ENCODE data around the gene SERPINF2.
A peak's percentile ranks its signal among the peaks of the same experiment; 100 is the strongest.
"Not testable (repeated sequence)": the region's sequence is repeated elsewhere in the genome, so short reads cannot be mapped to it uniquely, and the experiment has no call there.

SERPINF2 gene

DNA sequence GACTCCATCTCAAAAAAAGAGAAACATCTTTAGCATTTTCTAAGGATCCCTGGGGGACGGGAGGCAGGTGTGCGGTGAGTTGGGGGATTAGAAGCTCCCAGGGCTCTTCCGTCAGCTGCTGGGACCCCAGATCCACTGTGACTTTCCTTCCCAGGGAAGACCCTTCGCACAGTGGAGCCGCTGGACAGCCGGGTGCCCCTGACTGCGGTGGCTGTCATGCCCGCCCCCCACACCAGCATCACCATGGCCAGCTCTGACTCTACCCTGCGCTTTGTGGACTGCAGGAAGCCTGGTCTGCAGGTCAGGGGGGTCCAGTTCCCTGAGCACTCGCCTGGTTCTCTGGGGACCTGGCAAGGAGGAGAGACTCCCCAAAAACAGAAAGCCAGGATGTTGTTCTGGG lies 7.3 kb upstream of the SERPINF2 start:
- no peak for DNase-seq (ENCODE audit: low read depth)

GRCh38 chr17:1735834-1736347 lies 6.8 kb upstream of the SERPINF2 start:
- no peak for DNase-seq (ENCODE audit: low read depth)

DNA sequence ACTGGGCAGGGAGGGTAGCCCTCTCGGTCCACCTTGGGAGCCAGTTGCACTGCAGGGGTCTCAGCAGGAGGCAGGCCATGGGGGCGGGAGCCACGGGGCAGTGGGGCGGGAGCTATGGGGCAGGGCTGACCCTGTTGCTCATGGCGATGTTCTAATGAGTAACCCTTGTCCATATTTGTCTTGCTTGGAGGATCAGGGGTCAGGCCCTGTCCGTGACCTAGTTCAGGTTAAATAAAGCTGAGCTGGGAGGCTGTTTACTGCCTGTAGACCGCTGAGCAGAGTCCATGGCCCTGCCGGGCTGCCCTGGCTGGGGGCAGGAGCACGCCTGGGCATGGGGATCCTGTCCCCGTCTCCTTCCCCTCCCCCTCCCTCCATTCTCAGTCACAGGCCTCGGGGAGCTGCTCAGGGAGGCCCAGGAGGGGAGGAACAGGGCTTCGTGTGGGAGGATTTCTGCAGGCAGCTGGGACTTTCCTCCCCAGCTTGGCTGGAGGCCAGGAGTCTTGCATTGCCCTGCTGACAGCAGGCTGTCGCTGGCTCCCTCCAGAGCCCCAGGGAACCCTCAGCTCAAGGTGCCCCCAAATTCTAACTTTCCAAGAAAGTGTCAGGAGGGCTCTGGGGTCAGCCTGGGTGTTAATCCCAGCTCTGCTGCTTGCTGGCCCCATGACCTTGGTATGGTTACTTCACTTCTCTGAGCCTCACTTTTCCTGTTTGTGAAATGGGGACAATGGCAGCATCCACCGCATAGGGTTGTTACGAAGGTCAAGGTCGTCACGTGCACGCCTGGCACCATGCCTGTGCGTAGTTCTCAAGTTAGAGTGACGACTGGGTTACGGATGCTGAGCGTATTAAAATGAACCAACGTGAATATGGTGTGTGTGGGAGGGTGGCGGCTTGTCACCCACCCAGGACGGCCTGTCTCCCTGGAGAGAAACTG lies 6.1 kb upstream of the SERPINF2 start:
- no peak for DNase-seq (ENCODE audit: low read depth)

GRCh38 chr17:1737531-1738291 lies 5.0 kb upstream of the SERPINF2 start:
- DNase-seq (ENCODE audit: low read depth), result no peak

GRCh38 chr17:1741899-1742298 lies 772 bp upstream of the SERPINF2 start:
- not testable (repeated sequence) for DNase-seq (ENCODE audit: low read depth)

DNA sequence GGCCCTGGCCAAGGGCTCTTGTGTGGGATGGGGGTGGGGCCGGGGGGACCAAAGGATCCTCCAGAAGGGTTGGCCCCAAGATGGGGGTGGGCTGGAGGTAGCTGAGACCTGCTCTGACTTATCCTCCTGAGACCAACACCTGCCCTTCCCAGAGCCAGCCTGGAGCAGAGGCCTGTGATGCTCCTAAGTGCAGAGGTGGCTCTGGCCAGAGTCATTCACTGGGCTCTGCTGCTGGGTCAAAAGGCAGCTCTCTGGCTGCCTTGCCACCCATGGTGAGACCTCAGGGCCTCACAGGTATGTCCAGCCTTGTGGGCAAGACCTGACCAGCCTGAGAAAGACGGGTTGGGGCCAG lies 393 bp downstream of the SERPINF2 start:
- DNase-seq (ENCODE audit: low read depth), result no peak

GRCh38 chr17:1744551-1745512 lies 2.2 kb downstream of the SERPINF2 start:
- DNase-seq (ENCODE audit: low read depth), result no peak

- DNase-seq (ENCODE audit: low read depth), result no peak
Observed at GRCh38 chr17:1745513-1746020, 2.9 kb downstream of the SERPINF2 start.

DNA sequence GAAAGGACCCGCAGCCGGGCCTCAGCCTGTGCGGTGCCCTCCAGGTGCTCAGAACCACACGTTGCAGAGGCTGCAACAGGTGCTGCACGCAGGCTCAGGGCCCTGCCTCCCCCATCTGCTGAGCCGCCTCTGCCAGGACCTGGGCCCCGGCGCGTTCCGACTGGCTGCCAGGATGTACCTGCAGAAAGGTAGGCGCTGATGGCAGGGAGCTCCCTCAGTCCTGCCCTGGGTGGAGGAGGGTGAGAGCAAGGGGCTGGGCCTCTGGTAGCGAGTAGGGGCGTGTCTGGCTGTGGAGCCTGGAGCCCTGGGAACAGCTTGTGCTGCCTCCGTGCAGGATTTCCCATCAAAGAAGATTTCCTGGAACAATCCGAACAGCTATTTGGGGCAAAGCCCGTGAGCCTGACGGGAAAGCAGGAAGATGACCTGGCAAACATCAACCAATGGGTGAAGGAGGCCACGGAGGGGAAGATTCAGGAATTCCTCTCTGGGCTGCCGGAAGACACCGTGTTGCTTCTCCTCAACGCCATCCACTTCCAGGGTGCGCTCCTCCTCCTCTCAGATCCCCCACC lies 4.4 kb downstream of the SERPINF2 start:
- no peak for DNase-seq (ENCODE audit: low read depth)

- no peak for DNase-seq (ENCODE audit: low read depth)
Observed at GRCh38 chr17:1750628-1751027, 8.0 kb downstream of the SERPINF2 start.

DNA sequence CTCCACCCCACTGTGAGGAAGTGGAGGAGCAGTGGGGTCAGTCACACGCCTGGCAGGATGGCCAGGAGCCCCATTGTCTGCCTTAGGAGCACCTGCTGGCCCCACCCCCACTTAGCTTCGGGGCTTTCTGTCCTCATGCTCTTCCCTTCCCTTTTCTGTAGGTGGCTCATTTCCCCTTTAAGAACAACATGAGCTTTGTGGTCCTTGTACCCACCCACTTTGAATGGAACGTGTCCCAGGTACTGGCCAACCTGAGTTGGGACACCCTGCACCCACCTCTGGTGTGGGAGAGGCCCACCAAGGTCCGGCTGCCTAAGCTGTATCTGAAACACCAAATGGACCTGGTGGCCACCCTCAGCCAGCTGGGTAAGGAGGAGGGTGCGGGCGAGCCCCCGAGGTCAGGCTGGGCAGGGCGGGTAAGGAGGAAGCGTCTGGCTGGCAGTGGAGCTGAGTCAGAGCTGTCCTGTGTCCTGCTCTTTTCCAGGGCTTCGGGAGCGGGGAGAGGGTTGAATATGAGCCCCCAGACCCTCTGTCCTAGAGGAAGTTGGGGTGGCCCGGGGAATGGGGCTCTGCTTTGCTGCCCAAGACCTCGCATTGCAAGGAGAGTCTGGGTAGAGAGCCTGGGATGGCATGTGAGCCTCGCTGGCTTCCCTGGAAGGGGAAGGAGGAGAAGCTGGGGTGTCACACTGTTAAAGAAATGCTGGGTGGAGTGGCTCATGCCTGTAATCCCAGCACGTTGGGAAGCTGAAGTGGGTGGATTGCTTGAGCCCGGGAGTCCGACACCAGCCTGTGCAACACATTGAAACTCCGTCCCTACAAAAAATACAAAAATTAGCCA lies 10.0 kb downstream of the SERPINF2 start:
- DNase-seq (ENCODE audit: low read depth), result no peak

- DNase-seq (ENCODE audit: low read depth), result no peak
Observed at GRCh38 chr17:1753767-1754429, 11.2 kb downstream of the SERPINF2 start.

DNA sequence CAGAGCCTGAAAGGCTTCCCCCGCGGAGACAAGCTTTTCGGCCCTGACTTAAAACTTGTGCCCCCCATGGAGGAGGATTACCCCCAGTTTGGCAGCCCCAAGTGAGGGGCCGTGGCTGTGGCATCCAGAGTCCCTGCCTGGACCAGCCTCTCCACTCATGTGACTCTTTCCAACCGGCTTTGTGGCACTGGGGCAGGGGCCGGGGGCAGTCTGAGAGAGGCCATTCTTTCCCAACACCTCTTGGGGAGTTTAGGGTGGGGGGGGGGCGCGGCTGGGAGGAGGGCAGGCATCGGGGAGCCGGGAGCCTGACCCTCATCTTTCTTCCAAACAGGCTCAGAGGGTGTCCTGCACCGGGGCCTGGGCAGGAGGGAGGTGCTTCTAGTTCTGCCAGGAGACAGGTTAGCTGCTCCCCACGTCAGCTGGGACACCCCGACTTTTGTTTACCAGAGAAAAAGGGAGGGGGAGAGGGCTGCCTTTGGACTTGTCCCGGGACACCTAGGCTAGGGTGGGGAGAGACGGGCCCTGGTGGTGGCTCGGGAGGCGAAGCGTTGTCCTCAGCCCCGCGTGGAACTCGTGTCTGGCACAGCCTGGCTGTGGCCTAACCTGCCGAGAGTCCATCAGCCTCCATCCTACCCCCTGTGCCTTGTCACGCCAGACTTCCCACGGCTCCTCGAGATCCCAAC lies 11.9 kb downstream of the SERPINF2 start:
- no peak for DNase-seq (ENCODE audit: low read depth)

DNA sequence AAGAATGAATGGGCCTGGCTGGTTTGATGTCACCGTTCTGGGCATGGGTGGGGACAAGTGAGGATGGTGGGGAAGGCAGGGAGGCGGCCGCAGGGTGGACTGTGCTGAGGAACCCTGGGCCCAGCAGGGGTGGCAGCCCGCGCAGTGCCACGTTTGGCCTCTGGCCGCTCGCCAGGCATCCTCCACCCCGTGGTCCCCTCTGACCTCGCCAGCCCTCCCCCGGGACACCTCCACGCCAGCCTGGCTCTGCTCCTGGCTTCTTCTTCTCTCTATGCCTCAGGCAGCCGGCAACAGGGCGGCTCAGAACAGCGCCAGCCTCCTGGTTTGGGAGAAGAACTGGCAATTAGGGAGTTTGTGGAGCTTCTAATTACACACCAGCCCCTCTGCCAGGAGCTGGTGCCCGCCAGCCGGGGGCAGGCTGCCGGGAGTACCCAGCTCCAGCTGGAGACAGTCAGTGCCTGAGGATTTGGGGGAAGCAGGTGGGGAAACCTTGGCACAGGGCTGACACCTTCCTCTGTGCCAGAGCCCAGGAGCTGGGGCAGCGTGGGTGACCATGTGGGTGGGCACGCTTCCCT lies 12.7 kb downstream of the SERPINF2 start:
- no peak for DNase-seq (ENCODE audit: low read depth)

DNA sequence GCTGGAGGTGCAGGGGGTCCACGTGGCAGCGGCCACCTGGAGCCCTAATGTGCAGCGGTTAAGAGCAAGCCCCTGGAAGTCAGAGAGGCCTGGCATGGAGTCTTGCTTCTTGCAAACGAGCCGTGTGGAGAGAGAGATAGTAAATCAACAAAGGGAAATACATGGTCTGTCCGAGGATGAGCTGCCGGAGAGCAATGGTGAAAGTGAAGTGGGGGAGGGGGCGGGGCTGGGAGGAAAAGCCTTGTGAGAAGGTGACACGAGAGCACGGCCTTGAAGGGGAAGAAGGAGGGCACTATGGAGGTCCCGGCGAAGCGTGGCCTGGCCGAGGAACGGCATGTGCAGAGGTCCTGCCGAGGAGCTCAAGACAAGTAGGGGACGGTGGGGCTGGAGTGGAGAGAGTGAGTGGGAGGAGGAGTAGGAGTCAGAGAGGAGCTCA lies 13.2 kb downstream of the SERPINF2 start:
- no peak for DNase-seq (ENCODE audit: low read depth)

GRCh38 chr17:1758807-1759206 lies 16.1 kb downstream of the SERPINF2 start:
- no peak for DNase-seq (ENCODE audit: low read depth)

- DNase-seq (ENCODE audit: low read depth), result no peak
Observed at GRCh38 chr17:1759529-1759928, 16.9 kb downstream of the SERPINF2 start.

GRCh38 chr17:1762233-1762900 lies 19.7 kb downstream of the SERPINF2 start:
- peak; percentile 33 for DNase-seq (ENCODE audit: low read depth)

Data from stromal cell of bone marrow (primary cell).